ENCODE results near the gene CACNA1C.

DNA sequence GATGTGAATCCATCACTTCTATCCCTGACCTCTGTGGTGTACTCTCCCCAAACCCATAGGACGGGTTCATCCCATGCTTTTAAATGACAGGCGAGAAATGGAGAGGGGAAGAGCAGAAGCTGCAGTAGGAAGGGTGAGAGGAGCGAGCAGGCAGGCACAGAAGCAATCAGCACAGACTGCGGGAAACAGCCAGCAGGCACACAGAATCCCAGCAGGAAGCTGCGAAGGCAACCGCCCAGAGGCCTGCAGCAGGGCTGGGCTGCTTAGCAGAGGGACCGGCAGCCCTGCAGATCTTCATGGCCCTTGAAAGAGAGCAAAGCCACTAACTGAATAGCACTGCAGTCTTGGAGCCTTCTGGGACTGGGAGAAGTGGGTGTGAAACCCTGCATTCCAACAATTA is 455.0 kb downstream of the CACNA1C start:
- TF ChIP-seq CTCF (IDR thresholded peaks at IDR 0.05) (no peak), EP300 (IDR thresholded peaks at IDR 0.05) (no peak), POLR2AphosphoS5 (IDR thresholded peaks at IDR 0.05) (no peak)
